Suppressor macrophage treated with lipopolysaccharide for 4 hours (primary cell): ENCODE measurements around the gene EMC10.
"Not testable (repeated sequence)": the region's sequence is repeated elsewhere in the genome, so short reads cannot be mapped to it uniquely, and the experiment has no call there.

Source experiments
- DNase-seq: peaks from one replicate; pipeline ENCODE4 v3.0.0-alpha.2; 2020

The EMC10 gene

DNA sequence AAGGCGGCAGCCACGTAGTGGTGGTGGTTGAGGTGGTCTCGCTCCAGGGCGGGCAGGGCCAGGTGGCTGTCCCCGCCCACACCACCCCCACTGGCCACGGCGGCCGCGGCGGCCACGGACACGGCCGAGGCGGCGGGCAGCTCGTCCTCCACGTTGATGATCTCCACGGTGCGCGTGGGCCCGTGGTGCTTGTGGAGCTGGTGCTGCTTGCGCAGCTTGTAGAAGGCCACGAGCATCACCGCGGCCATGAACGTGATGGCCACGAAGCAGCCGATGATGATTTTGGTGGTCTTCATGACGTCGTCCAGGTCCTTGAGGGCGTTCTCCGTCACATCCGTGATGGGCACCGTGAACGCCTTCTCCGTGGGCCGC is 41.4 kb downstream of the EMC10 start:
- DNase-seq = no peak

DNA sequence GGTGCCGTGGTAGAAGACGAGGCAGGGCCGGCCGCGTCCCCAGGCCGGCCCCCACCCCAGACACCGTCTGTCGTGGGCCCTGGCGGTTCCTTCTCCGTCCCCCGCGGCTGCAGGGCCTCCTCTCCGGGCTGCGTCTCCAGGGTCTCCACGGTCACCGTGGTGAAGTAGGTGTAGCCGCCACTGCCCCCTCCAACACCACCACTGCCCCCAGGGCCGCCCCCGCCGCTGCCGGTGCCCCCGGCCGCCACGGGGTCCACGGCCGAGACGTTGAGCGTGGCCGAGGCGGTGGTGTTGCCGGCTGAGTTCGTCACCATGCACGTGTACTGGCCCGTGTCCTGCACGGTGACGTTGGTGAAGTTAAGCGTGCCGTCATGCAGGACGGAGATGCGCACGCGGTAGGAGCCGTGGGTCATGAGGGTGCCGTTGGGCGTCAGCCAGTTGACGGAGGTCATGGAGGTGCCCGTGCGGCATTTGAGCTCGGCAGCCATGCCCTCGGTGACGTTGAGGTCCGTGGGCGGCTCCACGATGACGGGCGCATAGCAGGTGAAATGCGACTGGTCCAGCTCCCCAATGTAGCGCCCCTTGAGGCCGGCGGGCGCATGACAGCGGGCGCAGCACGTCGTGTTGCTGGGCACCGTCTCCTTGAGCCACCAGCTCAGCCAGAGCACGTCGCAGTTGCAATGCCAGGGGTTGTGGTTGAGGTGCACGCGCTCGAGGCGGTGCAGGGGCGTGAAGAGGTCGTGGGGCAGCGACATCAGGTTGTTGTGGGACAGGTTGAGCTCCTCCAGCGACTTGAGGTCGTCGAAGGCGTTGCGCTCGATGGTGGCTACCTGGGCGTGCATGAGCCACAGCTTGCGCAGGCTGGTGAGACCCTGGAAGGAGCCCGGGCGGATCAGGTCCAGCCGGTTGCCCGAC is 42.0 kb downstream of the EMC10 start:
- no peak for DNase-seq

DNA sequence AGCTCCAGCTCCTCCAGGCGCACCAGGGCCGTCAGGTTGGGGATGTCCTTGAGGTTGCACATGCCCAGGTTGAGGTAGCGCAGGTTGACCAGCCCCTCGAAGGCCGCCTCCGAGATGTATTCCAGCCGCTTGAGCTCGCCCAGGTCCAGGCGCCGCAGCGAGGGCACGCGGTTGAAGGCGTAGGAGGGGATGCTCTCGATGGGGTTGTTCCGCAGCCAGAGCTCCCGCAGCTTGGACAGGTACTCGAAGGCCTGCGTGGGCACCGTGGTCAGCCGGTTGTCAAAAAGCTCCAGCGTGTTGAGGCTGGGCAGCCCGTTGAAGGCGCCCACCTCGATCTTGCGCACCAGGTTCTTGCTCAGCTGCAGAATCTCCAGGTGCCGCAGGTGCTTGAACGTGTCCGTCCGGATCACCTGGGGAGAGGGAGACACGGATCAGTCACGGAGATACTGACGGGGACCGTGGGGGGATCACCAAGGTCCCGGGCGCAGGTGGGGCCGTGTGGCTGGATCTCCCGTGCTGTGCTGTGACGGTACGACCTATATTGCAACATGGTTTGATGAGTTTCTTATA is 42.8 kb downstream of the EMC10 start:
- no peak for DNase-seq

DNA sequence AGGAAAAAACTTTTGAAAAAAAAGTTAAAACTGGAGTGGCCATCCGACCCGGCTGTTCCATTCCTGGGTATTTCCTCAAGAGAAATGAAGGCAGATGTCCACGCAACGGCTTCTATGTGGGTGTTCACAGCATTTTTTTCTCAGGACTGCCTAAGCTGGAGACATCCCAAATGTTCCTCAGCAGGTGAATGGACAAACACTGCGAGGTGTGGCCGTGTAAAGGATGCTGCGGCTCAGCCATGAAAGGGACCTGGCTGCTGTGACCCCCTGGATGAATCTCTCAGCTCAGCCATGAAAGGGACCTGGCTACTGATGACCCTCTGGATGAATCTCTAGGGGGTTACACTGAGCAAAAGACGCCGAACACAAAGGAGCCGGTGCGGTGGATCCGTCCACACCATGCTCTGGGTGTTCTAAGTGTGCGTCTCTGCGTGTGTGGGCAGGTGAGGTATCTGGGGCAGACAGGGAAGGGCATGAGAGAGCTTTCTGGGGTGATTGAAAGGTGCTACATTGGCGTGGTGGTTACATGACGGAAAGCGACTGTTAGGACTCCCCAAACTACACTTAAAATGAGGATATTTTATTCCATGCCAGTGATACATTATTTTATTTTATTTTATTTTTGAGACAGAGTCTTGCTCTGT is 44.6 kb downstream of the EMC10 start:
- DNase-seq = no peak

DNA sequence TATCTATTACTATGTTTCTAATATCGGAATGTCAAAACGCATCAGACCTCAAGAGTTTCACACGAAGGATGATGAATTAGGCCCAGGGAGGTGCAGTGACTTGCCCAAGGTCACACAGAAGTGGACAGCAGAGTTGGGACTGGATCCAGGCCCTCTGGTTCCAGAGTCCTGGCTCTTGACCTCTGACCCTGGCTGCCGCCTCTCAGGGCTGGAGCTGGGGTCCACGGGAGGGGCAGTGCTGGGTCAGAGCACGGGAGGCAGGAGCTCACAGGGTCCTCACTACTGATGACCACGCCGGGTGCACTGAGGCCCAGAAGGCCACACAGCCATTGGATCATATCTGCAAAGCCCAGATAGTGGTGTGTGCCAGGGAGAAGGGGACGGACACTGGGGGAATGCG is 46.6 kb downstream of the EMC10 start:
- no peak for DNase-seq

DNA sequence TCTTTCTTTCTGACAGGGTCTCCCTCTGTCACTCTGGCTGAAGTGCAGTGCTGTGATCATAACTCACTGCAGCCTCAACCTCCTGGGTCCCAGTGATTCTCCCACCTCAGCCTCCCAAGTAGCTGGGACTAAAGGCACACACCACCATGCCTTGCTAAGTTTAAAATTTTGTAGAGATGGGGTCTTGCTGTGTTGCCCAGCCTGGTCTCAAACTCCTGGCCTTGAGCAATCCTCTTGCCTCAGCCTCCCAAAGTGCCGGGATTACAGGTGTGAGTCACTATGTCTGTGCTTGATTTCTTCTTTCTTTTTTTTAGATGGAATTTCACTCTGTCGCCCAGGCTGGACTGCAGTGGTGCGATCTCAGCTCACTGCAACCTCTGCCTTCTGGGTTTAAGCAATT is 51.7 kb downstream of the EMC10 start:
- DNase-seq = not testable (repeated sequence)

DNA sequence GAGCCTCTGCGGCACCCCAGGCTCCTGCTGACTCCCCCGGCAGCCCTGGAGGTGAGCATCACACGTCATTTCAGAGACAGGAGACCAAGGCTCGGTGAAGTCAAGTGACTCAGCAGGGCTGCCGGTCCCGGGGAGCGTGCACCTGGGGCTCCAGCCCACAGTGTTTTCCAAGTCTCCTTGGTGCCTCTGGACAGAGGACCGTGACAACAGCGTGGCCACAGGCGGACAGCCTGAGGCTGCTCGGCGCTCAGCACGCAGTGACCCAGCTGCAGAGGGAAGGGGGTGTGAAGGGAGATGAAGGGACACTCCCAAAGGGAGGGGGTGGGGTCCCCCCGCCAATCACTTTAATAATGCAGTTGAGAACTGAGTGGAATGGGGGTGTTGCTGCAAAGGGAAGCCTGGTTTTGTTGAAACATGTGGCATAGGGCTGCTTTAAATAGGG is 54.9 kb downstream of the EMC10 start:
- DNase-seq = no peak

DNA sequence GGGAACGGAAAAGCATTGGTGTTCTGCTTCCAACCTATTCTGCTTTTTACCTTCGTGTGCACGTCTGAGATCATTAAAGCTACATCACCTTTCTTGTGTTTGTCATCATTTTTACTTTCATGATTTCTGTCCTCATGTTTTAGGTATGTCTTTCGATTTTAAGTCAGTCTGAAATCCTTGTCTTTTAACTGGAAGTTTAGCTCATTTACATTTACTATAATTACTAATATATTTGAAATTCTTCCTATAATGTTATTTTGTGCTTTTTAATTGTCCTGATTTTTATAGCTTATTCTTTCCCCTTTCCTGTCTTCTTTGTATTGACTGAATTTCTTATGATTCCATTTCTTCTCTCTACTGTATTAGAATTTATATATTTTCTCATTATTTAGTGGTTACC is 56.6 kb downstream of the EMC10 start:
- DNase-seq = no peak

DNA sequence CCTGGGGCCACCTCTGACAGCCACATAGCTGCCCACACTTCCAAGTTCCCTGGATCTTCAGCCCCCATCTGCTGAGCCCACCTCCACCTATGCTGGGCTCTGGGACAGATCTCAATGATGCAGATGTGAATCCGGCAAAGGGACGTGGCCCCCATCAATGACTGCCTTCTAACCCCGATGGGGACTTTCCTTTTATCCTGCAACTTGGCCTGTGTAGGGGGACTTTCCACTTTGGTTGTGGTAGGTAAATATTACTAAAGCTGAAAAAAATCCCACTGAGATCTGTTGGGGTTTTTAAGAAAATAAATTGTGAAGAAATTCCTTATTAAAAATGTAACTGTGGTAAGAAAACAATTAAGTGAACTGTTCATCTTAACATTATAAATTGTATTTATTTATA is 58.2 kb downstream of the EMC10 start:
- no peak for DNase-seq

DNA sequence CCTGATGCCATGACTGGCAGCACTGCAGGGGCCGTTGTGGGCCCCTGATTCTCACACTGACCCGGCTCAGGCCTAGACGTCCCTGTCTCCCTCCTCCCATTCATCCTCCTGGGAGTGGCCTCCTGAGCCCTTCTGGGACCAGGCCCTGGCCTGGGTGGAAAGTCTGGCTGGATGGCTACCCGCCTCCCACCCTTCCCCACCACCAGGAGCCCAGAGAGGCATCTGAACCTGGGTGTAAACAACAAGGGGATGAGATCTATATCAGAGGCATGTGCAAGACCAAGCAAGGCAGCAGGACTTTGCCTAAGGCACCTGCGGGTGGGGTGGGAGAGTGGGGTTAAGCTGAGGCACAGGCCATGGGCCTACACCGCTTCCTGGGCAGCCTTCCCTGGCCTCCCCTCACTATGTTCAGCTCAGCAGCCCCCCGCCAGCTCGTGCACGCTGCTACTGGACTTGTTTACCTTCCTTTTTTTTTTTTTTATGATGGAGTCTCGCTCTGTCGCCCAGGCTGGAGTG is 59.4 kb downstream of the EMC10 start:
- DNase-seq = no peak

DNA sequence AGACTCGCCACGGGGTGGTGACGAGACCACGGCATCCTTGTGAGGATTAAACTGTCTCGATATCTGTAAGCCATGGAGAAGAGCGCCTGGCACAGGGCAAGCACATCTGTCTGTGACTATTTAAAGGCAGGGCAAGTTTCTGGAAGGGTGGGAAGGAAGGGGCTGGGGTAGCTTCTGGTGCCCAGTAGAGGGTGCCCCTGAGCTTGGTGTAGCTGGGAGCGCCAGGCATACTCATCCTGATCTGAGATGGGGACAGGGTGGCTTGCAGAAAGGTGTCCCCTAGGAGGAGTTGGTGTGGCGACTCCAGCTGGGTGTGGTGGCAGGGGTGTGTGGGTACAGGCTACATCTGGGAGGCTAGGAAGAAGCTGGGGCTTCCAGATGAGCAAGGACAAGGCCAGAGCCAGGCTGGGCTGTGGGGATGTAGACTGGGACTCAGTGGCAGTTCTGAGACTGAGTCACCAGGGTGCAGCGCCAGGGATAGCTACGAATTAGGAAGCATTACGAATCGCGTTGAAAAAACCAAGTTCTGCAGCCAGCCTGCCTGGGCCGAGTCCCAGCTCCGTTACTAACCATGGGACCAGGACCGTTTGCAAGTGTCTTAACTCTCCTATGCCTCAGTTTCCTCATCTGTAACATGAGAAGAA is 60.5 kb downstream of the EMC10 start:
- DNase-seq = no peak

DNA sequence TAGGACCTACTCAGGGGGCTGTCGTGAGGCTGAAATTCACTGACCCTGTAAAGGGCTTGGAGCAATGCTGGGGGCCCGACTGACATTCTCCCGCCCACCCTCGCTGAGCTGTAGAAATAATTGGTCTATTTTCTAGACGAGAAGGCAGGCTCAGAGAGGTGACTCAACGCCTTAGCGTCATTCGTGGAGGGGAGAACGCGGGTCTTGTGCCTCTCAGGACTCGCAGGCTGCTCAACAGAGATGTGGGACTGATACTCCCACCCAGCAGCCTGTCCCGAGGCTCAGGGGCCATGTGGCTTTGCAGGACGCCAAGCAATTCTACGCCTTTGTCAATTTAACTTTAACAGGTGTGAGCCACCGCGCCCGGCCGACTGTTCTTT is 61.0 kb downstream of the EMC10 start:
- no peak for DNase-seq

DNA sequence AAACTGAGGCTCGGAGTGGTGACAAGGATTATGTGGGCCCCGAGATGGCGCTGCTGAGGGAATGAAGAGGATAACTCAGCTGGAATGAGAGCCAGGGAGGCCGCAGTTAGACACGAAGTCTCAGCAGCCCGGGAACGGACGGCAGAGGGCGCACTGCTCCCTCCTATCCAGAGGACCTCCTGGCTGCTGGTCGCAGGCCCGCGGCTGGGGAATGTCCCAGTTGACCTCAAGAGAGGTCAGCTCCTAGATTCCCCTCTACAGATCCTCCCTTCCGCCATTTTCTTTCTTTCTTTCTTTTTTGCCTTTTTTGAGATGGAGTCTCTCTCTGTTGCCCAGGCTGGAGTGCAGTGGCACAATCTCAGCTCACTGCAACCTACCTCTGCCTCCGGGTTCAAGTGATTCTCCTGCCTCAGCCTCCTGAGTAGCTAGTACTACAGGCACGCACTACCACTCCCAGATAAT is 61.5 kb downstream of the EMC10 start:
- DNase-seq = peak; percentile 82
